ENCODE results near the gene C12orf54.

- TF ChIP-seq CTCF (IDR thresholded peaks at IDR 0.05; ENCODE audit: poor library complexity) (no peak), EZH2 (IDR thresholded peaks at IDR 0.05; ENCODE audit: borderline replicate concordance) (no peak), EZH2phosphoT487 (IDR thresholded peaks at IDR 0.05; ENCODE audit: low read depth, severe bottlenecking, unreplicated experiment) (no peak)
These were observed 6.7 kb downstream of the C12orf54 start for GRCh38 chr12:48489012-48489411.
